ENCODE measurements around the gene GNRH2.

- TF ChIP-seq EZH2phosphoT487 (IDR thresholded peaks at IDR 0.05; ENCODE audit: insufficient read depth, low read depth) (no peak), EZH2 (IDR thresholded peaks at IDR 0.05; ENCODE audit: insufficient read depth, poor library complexity, severe bottlenecking) (no peak)
These were observed 21.6 kb upstream of the GNRH2 start for GRCh38 chr20:3021777-3022176.
